ENCODE data around the gene EPHB2.

Gene EPHB2

GRCh38 chr1:22804969-22805671 lies 94.5 kb downstream of the EPHB2 start:
- DNase-seq, result no peak

DNA sequence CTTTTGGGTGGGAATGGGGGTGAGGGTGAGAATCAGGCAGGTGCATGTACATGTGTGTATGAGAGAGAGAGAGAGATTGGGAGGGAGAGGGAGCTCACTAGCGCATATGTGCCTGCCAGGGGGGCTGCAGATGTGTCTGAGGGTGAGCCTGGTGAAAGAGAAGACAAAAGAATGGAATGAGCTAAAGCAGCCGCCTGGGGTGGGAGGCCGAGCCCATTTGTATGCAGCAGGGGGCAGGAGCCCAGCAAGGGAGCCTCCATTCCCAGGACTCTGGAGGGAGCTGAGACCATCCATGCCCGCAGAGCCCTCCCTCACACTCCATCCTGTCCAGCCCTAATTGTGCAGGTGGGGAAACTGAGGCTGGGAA lies 95.0 kb downstream of the EPHB2 start:
- DNase-seq, result no peak

DNA sequence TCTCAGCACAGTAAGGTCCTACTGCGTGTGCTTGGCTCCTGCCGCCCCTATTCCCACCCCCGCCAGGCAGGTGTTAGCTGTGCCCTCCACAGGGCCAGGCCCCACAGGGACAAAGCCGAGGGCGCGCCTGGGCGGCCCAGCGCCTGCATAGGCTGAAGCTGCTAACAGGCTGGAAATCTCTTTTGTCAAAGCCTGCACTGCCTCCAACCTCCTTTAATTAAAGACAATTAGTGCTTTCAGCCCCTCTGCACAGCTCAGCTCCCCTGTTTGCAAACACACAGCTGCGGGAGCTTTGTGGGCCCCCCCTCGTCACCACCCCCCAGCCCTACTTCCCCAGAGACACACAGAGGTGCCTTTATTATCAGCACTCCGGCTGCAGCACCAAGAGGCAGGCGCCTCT lies 95.9 kb downstream of the EPHB2 start:
- DNase-seq, result no peak

- DNase-seq, result no peak
Measured at GRCh38 chr1:22807340-22807739, 96.7 kb downstream of the EPHB2 start.

DNA sequence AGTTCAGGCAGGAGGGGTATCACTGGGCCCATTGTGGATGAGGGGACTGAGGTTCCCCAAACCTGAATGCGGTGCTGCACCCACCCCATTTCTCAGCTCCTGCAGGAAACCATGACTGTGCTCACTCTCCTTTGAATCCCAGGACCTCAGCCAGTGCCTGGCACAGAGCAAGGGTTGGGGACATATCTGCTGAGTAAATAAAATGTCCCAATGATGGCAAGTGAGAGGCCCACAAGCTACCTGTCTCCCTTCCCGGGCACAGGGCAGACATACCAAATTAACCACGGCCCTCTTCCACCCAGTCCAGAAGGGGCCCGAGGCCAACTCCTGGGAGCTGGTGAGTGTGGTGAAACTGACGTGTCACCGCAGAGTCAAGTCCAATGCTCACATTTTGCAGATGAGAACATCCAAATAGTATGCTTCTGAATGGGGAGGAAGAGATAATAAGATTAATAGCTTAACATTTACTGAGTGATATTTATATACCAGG lies 97.6 kb downstream of the EPHB2 start:
- no peak for DNase-seq

- no peak for DNase-seq
Measured at GRCh38 chr1:22808676-22809483, 98.2 kb downstream of the EPHB2 start.

DNA sequence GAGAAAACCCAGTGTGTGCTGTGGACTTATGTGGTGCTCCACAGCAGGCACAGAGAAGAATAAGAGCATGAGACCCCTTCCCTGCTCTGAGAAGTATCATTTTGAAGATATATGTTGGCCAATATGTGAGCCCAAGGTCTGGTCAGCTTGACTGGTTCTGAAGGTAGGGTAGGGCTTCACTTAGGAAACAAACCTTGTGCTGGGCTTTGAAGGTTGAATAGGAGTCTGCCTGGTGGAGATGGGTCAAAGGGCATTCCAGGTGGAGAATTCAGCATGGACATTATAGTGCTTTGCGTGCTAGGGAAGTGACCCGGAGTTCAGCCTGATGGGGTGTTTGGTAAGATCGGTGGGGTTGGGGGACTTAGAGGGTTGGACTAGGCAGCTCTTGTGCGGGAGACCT lies 99.1 kb downstream of the EPHB2 start:
- no peak for DNase-seq

DNA sequence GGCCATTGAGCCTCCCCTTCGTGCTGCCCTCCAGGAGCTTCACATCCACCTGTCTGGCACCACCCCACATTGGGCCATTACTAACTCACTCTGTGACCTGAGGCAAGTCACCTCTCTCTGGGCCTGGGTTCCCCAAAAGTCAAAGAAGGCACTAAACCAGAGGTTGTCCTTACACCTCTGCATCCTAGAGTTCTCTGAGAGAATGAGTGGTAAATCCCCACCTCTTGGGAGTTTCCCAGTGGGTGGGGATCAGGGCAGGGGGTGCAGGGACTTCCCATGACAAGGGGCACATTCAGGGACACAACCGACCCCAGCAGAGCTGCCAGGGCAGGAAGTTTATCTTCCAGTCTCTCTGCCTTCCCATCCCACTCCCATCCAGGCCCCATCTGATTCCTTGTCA lies 99.7 kb downstream of the EPHB2 start:
- DNase-seq, result no peak

GRCh38 chr1:22812092-22812880 lies 101.6 kb downstream of the EPHB2 start:
- DNase-seq, result no peak

- DNase-seq, result no peak
Measured at GRCh38 chr1:22812993-22813790, 102.6 kb downstream of the EPHB2 start.

GRCh38 chr1:22814176-22815042 lies 103.8 kb downstream of the EPHB2 start:
- DNase-seq, result no peak

DNA sequence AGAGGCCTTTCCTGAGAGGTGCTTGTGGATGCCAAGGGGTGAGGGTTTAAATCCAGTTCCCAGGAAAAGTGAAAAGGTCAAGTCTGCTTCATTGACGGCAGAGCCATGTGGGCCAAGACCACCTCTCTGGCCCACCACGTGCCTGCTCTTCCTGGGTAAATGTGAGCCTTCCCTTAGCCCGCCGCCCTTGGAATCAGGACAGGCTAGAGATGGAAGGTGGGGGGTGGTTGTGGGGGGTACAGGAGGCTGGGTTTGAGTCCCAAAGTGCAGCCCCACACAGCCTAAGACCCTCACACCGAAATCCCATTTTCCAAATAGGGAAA lies 104.4 kb downstream of the EPHB2 start:
- DNase-seq, result no peak

- no peak for DNase-seq
Measured at GRCh38 chr1:22815421-22816066, 104.9 kb downstream of the EPHB2 start.

DNA sequence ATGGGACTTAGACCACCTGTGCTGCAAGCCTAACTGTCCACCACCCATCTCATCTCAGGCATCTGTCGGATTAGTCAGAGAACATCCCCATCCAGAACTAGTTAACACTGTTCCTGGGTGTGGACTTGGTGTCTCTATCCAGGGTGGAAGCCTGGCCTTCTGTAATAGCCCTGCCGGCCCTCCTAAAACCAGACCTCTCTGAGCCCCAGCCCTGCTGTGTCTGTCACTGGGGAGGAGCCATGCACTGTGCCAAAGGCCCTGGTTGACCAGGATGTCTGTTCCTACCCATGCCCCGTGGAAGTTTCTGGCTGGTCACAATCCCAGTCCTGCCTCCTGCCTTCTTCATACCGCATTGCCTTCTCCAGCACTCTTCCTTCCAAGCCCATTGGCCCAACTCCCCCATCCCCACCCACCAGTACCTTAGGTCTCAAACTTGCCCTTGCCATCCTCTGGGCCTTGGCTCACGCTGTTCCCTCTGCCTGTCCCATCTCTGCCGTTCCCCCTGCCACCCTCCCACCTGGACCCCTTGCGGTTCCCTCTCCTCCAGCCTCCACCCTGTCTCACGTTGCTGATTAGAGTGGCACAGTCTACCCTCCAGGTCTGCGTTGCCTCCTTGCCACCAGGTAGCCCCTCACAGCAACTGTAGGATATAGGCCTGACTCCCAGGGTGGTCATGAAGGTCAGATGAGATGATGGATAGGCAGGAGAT lies 105.6 kb downstream of the EPHB2 start:
- no peak for DNase-seq

GRCh38 chr1:22816803-22817202 lies 106.2 kb downstream of the EPHB2 start:
- DNase-seq, result no peak

- DNase-seq, result no peak
Measured at GRCh38 chr1:22817462-22817861, 106.8 kb downstream of the EPHB2 start.

DNA sequence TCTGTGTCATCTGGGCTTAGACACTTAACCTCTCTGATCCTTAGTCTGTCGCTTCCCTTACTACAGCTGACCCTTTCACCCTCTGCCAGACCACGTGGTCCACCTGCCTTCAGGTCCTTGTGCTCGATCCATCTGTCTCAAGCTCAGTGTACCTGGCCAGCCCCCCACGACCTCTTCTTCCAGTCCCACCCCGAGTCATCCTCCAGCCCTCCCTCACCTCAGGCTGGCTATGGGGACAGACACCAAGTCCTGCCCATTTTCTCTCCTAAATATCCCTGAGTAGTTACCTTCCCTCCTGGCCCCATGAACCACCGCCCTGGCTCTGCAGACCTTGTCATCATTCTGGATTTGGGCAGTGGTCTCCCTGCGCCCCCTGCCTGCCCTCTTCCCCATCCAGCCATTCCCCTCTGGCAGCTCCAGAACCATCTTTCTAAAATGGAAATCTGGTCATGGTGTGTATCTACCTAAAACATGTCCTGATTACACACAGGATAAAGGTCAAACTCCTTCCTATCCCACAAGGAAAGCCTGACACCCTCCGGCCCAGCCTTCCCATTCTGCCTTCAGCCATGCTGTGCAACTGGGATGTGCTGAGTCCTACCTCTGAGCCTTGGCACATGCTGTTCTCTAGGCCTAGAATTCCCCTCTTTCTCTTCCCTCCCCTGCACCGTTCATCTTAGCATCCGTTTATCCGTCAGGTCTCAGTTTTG lies 107.6 kb downstream of the EPHB2 start:
- DNase-seq, result no peak

DNA sequence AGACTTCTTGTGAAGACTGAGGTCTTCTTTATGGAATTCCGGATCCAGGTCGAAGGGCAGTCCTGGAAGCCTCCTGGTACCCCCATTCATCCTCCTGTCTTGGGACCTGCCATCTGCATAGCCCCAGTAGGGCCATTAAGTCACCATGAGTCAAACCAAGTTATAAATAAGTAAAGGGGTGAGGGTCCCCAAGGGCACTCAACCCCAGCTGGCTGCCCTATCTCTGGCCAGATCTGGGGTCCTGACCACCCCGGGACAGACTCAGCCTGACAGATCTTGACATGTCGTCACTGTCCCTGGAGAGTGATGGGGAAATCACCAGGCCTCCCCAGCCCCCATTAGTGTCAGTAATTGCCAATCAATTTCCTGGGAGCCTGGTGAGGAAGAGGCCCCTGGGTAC lies 108.7 kb downstream of the EPHB2 start:
- DNase-seq, result no peak

- DNase-seq, result no peak
Measured at GRCh38 chr1:22821027-22821426, 110.4 kb downstream of the EPHB2 start.

- DNase-seq, result no peak
Measured at GRCh38 chr1:22822371-22822770, 111.7 kb downstream of the EPHB2 start.

All from Kasumi-1 (cell line).